Suprapubic skin (tissue), 4 donors: ENCODE results near the gene KLK1. TPM values are rescaled to one million over a fixed set of nuclear protein-coding genes. Genes with fewer than 3 reads are reported as not detected.

Source experiments
- DNase-seq, 2 donors: peaks; one replicate each; pipeline ENCODE4 v3.0.0-alpha.2; 2019; ENCODE audit warnings: low spot score in 2 of 2
- H3K27ac ChIP-seq: fragments of 200-600 bp; sonication (generic); one replicate; pipeline ENCODE4 v1.5.1; 2019
- H3K27me3 ChIP-seq: fragments of 200-600 bp; sonication (generic); one replicate; pipeline ENCODE4 v1.5.1; 2019
- H3K36me3 ChIP-seq: fragments of 200-600 bp; sonication (generic); one replicate; pipeline ENCODE4 v1.5.1; 2019
- H3K4me1 ChIP-seq: fragments of 200-600 bp; sonication (generic); one replicate; pipeline ENCODE4 v1.5.1; 2019
- H3K4me3 ChIP-seq: fragments of 200-600 bp; sonication (generic); one replicate; pipeline ENCODE4 v1.5.1; 2019; ENCODE audit warnings: mild to moderate bottlenecking
- H3K9me3 ChIP-seq: fragments of 200-600 bp; sonication (generic); one replicate; pipeline ENCODE4 v1.5.1; 2019
- CTCF ChIP-seq, 2 donors: fragments of 200-600 bp in 1 of 2; fragments of 450-650 bp in 1 of 2; sonication (generic) in 1 of 2; IDR thresholded peaks; one replicate each; pipeline ENCODE4 v1.5.1; 2016 to 2019; ENCODE audit warnings: antibody characterized with exemption in 2 of 2, mild to moderate bottlenecking in 1 of 2, moderate library complexity in 1 of 2
- EP300 ChIP-seq: sonication (generic); formaldehyde crosslinking; IDR thresholded peaks from one replicate; pipeline ENCODE4 v1.6.1; 2017; ENCODE audit warnings: antibody characterized with exemption
- POLR2A ChIP-seq, 2 donors: fragments of 450-650 bp; IDR thresholded peaks; one replicate each; pipeline ENCODE4 v1.6.1; 2017; ENCODE audit warnings: antibody characterized with exemption in 2 of 2, mild to moderate bottlenecking in 2 of 2, moderate library complexity in 2 of 2
- POLR2AphosphoS5 ChIP-seq, 3 donors: sonication (generic); formaldehyde crosslinking; IDR thresholded peaks; one replicate each; pipeline ENCODE4 v1.6.1; 2017; ENCODE audit warnings: antibody characterized with exemption in 3 of 3
- WGBS: methylation state at CpG from one replicate; pipeline ENCODE4 v1.1.5; 2018; 5-methylcytosine and 5-hydroxymethylcytosine counted together
- total RNA-seq, 4 donors: library from RNA; depleted of rRNA; stranded (reverse); fragments of >200 nt; gene quantifications; one replicate each; pipeline ENCODE4 v1.1.0, GENCODE V29; 2016

KLK1 gene
- total RNA-seq, 4 donors from 2014 or later = 34.3 to 58.3 (median 40.5) TPM

- 96% methylated on average over 2 of the region's 2 CpGs for WGBS
Measured at GRCh38 chr19:50843205-50843604, 19.6 kb upstream of the KLK1 start.

GRCh38 chr19:50842130-50842529 lies 18.5 kb upstream of the KLK1 start:
- peaks cover 25% of the 10 kb centered on the region for H3K27me3 ChIP-seq
- WGBS = 87% methylated on average over 6 of the region's 6 CpGs
- H3K4me1 ChIP-seq = no peaks in the 10 kb centered on the region
- no peak overlapping the region for H3K27ac ChIP-seq
- DNase-seq = no peak
- no peaks in the 10 kb centered on the region for H3K36me3 ChIP-seq
- H3K4me3 ChIP-seq = no peak overlapping the region
- H3K9me3 ChIP-seq = no peaks in the 10 kb centered on the region
- no peak for TF ChIP-seq CTCF (IDR thresholded peaks at IDR 0.05)
- TF ChIP-seq POLR2A (IDR thresholded peaks at IDR 0.05) = no peak

More at GRCh38 chr19:50843205-50843604, 19.6 kb upstream of the KLK1 start:
- Histone ChIP-seq H3K4me1 (no peaks in the 10 kb centered on the region), H3K36me3 (no peaks in the 10 kb centered on the region), H3K27me3 (peaks cover 23% of the 10 kb centered on the region), H3K27ac (no peak overlapping the region), H3K9me3 (no peaks in the 10 kb centered on the region), H3K4me3 (no peak overlapping the region)
- DNase-seq = no peak
- TF ChIP-seq EP300 = no peak
- no peak for TF ChIP-seq CTCF (IDR thresholded peaks at IDR 0.05)
- TF ChIP-seq POLR2AphosphoS5 (IDR thresholded peaks at IDR 0.05) = no peak
- no peak for TF ChIP-seq POLR2A (IDR thresholded peaks at IDR 0.05)

DNA sequence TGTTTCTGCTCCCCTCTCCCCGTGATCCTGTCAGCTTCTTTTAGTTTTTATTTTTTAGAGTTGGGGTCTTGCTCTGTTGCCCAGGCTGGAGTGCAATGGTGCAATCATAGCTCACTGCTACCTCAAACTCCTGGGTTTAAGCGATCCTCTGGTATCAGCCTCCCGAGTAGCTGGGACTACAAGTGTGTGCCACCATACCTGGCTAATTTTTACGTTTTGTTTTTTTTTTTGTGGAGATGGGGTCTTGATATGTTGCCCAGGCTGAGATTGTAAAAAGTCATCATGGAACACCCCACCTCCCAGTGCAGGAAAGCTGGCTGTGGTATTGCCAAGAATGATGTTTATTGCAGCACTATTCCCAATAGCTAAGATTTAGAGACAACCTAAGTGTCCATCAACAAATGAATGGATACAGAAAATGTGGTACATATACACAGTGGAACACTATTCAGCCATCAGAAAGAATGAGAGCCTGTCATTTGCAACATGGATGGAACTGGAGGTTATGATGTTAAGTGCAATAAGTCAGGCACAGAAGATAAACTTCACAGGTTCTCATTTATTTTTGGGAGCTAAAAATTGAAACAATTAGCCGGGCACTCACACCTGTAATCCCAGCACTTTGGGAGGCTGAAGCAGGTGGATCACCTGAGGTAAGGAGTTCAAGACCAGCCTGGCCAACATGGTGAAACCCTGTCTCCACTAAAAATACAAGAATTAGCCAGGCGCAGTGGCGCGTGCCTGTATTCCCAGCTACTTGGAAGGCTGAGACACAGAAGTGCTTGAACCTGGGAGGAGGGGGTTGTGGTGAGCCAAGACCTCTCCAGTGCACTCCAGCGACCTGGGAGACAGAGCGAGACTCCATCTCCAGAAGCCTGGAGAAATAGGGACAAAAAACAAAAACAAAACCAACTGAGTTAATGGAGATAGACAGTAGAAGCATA lies 16.4 kb upstream of the KLK1 start:
- no peaks in the 10 kb centered on the region for H3K9me3 ChIP-seq
- H3K4me3 ChIP-seq = no peak overlapping the region
- H3K27ac ChIP-seq = no peak overlapping the region
- H3K4me1 ChIP-seq = peaks cover 20% of the 10 kb centered on the region
- H3K36me3 ChIP-seq = no peaks in the 10 kb centered on the region
- 78% methylated on average over 10 of the region's 10 CpGs for WGBS
- H3K27me3 ChIP-seq = peaks cover 47% of the 10 kb centered on the region
- TF ChIP-seq CTCF (IDR thresholded peaks at IDR 0.05) = no peak
- TF ChIP-seq EP300 = no peak
- no peak for TF ChIP-seq POLR2A (IDR thresholded peaks at IDR 0.05)
- no peak for TF ChIP-seq POLR2AphosphoS5 (IDR thresholded peaks at IDR 0.05)
- DNase-seq = no peak

- H3K4me1 ChIP-seq = peaks cover 20% of the 10 kb centered on the region
- TF ChIP-seq POLR2AphosphoS5 (IDR thresholded peaks at IDR 0.05) (no peak), POLR2A (IDR thresholded peaks at IDR 0.05) (no peak), EP300 (no peak), CTCF (IDR thresholded peaks at IDR 0.05) (no peak)
- WGBS = 23% methylated on average over 6 of the region's 6 CpGs
- no peak for DNase-seq
- peaks cover 47% of the 10 kb centered on the region for H3K27me3 ChIP-seq
- no peak overlapping the region for H3K27ac ChIP-seq
- H3K9me3 ChIP-seq = no peaks in the 10 kb centered on the region
- no peak overlapping the region for H3K4me3 ChIP-seq
- no peaks in the 10 kb centered on the region for H3K36me3 ChIP-seq
Measured at GRCh38 chr19:50838239-50838638, 14.7 kb upstream of the KLK1 start.

- Histone ChIP-seq H3K9me3 (no peaks in the 10 kb centered on the region), H3K27ac (no peak overlapping the region), H3K4me3 (no peak overlapping the region), H3K36me3 (no peaks in the 10 kb centered on the region), H3K4me1 (peaks cover 20% of the 10 kb centered on the region), H3K27me3 (peaks cover 56% of the 10 kb centered on the region)
- WGBS = 52% methylated on average over 9 of the region's 10 CpGs
- TF ChIP-seq POLR2AphosphoS5 (IDR thresholded peaks at IDR 0.05) (no peak), CTCF (IDR thresholded peaks at IDR 0.05) (no peak), POLR2A (IDR thresholded peaks at IDR 0.05) (no peak), EP300 (no peak)
- no peak for DNase-seq
Measured at GRCh38 chr19:50837300-50837699, 13.7 kb upstream of the KLK1 start.
